OCI-LY3 (cell line): Measurements from ENCODE around the gene NAA20.

ENCODE experiments used
- H2AFZ ChIP-seq: fragments of 200-600, 300-600 bp; shearing (Covaris generic); 2 replicates; pipeline ENCODE4 v1.6.0; 2014; ENCODE audit warnings: antibody characterized with exemption, low read depth, low read length
- H3K27ac ChIP-seq: fragments of 200-600, 300-600 bp; sonication (generic); 2 replicates; pipeline ENCODE4 v1.5.1; 2014; ENCODE audit warnings: mild to moderate bottlenecking, low read length, moderate library complexity, mixed read lengths
- H3K27me3 ChIP-seq: fragments of 200-600, 300-600 bp; sonication (generic); 2 replicates; pipeline ENCODE4 v1.6.1; 2014; ENCODE audit warnings: low read depth, low read length, mixed read lengths
- H3K36me3 ChIP-seq: fragments of 200-600, 300-600 bp; sonication (generic); replicated peaks from 2 replicates; pipeline ENCODE3; 2014; ENCODE audit warnings: low read depth, low read length, mixed read lengths
- H3K4me1 ChIP-seq: fragments of 300-600, 200-600 bp; sonication (generic); 2 replicates; pipeline ENCODE4 v1.6.1; 2014; ENCODE audit warnings: low read length, mixed read lengths
- H3K4me2 ChIP-seq: fragments of 200-600, 300-600 bp; sonication (generic); 2 replicates; pipeline ENCODE4 v1.6.1; 2014; ENCODE audit warnings: low read length, mixed read lengths
- H3K4me3 ChIP-seq: fragments of 300-600, 200-600 bp; sonication (generic); 2 replicates; pipeline ENCODE4 v1.5.1; 2014; ENCODE audit warnings: antibody characterized with exemption, mild to moderate bottlenecking, low read length, moderate library complexity
- H3K79me2 ChIP-seq: fragments of 300-600, 200-600 bp; shearing (Covaris generic); 2 replicates; pipeline ENCODE4 v1.6.1; 2014; ENCODE audit warnings: mild to moderate bottlenecking, low read length, mixed read lengths
- H3K9ac ChIP-seq: fragments of 300-600, 200-600 bp; shearing (Covaris generic); 2 replicates; pipeline ENCODE4 v1.6.0; 2014; ENCODE audit warnings: mild to moderate bottlenecking, low read length, moderate library complexity
- H3K9me3 ChIP-seq: fragments of 200-600, 300-600 bp; shearing (Covaris generic); 2 replicates; pipeline ENCODE4 v1.6.1; 2014; ENCODE audit warnings: low read length, mixed read lengths; ENCODE audit not compliant: insufficient read depth
- H4K20me1 ChIP-seq: fragments of 200-600, 300-600 bp; sonication (generic); 2 replicates; pipeline ENCODE4 v1.6.1; 2016; ENCODE audit warnings: low read length, mixed read lengths; ENCODE audit not compliant: insufficient read depth
- CTCF ChIP-seq: fragments of 200-600, 300-600 bp; sonication (generic); IDR thresholded peaks from 2 replicates; pipeline ENCODE4 v1.5.1; 2014; ENCODE audit warnings: antibody characterized with exemption, low read length, low read depth
- EZH2phosphoT487 ChIP-seq: fragments of 200-600 bp; shearing (Covaris generic); IDR thresholded peaks from 2 replicates; pipeline ENCODE4 v1.6.1; 2018; ENCODE audit warnings: antibody characterized with exemption, mixed run types, low read depth

NAA20 gene

DNA sequence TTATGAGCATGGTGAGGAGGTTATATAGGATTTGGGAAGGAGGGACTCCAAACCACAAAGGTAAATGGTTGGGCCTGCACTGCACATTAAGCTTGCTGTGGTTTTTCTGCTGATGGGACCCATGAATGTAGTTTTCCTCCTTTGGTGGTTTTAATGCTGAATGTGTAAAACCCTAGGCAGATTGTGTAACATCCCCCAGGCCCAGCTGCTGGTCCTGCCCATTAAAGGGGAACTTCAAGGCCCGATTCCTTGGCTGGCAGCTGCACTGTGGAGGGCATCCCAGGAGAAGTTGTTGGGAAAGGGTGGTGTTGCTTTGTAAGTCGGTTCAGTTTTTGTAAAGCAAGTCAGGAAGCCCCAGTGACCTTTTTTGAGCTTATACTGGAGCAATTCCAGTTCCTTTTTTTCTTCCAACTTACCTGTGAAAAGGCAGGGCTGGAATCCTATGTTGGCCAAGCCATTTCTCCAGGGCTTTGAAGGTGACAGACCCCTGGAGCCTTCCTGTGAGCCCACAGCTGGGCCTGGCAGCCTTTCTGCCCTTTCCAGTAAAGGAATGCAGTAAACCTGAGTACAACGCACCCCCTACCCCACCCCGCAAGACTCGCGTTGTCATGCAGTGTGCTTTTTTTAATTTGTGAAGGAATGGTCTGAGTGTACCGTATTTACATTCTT, 43.1 kb upstream of the NAA20 start:
- Histone ChIP-seq H3K9ac (no peak overlapping the region), H3K27me3 (no peaks in the 10 kb centered on the region), H2AFZ (no peak overlapping the region), H3K79me2 (no peaks in the 10 kb centered on the region), H4K20me1 (no peaks in the 10 kb centered on the region), H3K4me3 (no peak overlapping the region), H3K36me3 (no peaks in the 10 kb centered on the region), H3K9me3 (no peaks in the 10 kb centered on the region), H3K27ac (no peak overlapping the region), H3K4me2 (no peak overlapping the region), H3K4me1 (peaks cover 9% of the 10 kb centered on the region)
- TF ChIP-seq CTCF (no peak), EZH2phosphoT487 (no peak)

DNA sequence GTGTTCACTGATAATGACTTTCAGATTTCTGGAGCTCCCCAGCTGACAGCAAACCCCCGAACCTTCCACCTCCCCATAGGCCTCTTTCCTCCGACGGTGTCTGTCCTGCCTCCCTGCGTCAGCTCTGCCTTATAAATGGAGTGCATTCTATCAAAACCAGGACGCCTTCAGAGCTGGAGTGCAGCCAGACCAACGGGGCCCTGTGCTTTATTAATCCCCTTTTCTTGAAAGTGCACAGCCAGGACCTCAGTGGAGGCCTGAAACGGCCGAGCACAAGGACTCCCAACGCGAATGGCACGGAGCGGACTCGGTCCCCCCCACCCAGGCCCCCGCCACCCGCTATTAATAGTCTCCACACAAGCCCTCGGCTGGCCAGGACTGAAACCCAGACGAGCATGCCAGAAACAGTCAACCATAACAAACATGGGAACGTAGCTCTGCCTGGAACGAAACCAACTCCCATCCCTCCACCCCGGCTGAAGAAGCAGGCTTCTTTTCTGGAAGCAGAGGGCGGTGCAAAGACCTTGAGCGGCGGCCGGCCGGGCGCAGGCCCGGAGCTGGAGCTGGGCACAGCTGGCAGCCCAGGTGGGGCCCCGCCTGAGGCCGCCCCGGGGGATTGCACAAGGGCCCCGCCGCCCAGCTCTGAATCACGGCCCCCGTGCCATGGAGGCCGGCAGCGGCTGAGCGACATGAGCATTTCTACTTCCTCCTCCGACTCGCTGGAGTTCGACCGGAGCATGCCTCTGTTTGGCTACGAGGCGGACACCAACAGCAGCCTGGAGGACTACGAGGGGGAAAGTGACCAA, 42.3 kb upstream of the NAA20 start:
- Histone ChIP-seq H3K36me3 (no peaks in the 10 kb centered on the region), H3K4me3 (no peak overlapping the region)
- TF ChIP-seq CTCF = no peak
- TF ChIP-seq EZH2phosphoT487 = no peak

DNA sequence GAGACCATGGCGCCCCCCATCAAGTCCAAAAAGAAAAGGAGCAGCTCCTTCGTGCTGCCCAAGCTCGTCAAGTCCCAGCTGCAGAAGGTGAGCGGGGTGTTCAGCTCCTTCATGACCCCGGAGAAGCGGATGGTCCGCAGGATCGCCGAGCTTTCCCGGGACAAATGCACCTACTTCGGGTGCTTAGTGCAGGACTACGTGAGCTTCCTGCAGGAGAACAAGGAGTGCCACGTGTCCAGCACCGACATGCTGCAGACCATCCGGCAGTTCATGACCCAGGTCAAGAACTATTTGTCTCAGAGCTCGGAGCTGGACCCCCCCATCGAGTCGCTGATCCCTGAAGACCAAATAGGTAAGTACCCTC, 41.7 kb upstream of the NAA20 start:
- Histone ChIP-seq H3K36me3 (no peaks in the 10 kb centered on the region), H3K9me3 (no peaks in the 10 kb centered on the region), H3K27ac (no peak overlapping the region), H3K4me2 (no peak overlapping the region), H4K20me1 (no peaks in the 10 kb centered on the region), H3K4me1 (peaks cover 9% of the 10 kb centered on the region), H3K4me3 (no peak overlapping the region), H3K9ac (no peak overlapping the region), H2AFZ (no peak overlapping the region), H3K79me2 (no peaks in the 10 kb centered on the region), H3K27me3 (no peaks in the 10 kb centered on the region)
- TF ChIP-seq CTCF = no peak
- no peak for TF ChIP-seq EZH2phosphoT487

More for the DNA sequence above, 42.3 kb upstream of the NAA20 start:
- Histone ChIP-seq H3K4me2 (no peak overlapping the region), H3K79me2 (no peaks in the 10 kb centered on the region), H4K20me1 (no peaks in the 10 kb centered on the region), H2AFZ (no peak overlapping the region), H3K27ac (no peak overlapping the region), H3K9ac (no peak overlapping the region), H3K27me3 (no peaks in the 10 kb centered on the region), H3K9me3 (no peaks in the 10 kb centered on the region), H3K4me1 (peaks cover 9% of the 10 kb centered on the region)

- Histone ChIP-seq H3K4me2 (no peak overlapping the region), H3K4me3 (no peak overlapping the region), H4K20me1 (no peaks in the 10 kb centered on the region)
Observed at GRCh38 chr20:19975901-19976300, 41.3 kb upstream of the NAA20 start.

More at GRCh38 chr20:19975901-19976300, 41.3 kb upstream of the NAA20 start:
- H3K4me1 ChIP-seq = peaks cover 9% of the 10 kb centered on the region
- no peaks in the 10 kb centered on the region for H3K36me3 ChIP-seq
- H3K9me3 ChIP-seq = no peaks in the 10 kb centered on the region
- no peaks in the 10 kb centered on the region for H3K79me2 ChIP-seq
- no peak overlapping the region for H2AFZ ChIP-seq
- no peak overlapping the region for H3K9ac ChIP-seq
- TF ChIP-seq EZH2phosphoT487 (no peak), CTCF (no peak)
- no peak overlapping the region for H3K27ac ChIP-seq
- H3K27me3 ChIP-seq = no peaks in the 10 kb centered on the region
